ENCODE measurements around the gene ANKEF1. TPM values are rescaled to one million over a fixed set of nuclear protein-coding genes. Genes with fewer than 3 reads are reported as not detected.

ANKEF1 gene
- total RNA-seq, 2 experiments from 2014 or later = 1.1 to 6.4 TPM

DNA sequence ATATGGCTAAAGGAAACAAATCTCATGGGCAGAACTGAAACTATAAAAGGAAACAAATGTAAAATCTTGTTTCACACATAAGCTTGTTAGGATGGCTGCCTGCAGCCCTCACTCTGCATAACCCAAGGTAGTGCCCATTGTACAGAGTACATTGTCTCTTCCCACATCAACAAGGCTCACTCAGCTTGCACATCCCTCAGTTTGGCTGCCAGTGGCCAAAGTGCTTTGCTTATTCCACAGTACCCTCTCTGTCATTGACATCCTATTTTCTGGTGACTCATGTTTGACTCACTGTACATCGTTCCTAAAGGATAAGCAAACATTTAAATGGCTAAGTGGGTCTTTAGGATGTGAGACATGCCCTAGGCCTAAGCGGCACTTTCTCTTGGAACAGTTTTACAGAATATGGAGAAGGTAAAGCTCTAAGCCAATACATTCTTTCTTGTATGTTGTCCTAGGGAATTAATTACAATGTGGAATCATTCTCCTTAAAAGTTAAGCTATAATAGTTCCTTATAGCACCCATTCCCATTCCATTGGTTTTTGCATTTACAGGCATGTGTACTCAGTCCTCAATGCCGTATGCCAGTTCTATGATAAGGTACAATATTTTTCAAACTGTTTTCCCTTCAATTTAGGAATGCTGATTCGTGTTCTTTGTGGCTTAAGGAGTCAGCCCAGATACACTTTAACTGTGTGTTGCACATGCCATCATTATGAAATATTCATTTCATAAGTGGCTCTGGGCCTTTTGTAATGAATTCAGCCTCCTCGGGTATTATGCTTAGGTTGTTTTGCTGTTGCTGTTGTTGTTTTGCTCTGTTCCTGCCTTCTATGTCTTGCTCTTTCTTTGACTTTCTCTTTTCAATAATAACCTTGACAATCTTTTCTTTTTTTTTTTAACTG is 5.5 kb downstream of the ANKEF1 start:
- POLR2A ChIA-PET = no interaction called here
- intact Hi-C loops (cut with micrococcal nuclease; ENCODE audit: unreplicated experiment) = no loop called here
- TF ChIP-seq, protein P1, sequence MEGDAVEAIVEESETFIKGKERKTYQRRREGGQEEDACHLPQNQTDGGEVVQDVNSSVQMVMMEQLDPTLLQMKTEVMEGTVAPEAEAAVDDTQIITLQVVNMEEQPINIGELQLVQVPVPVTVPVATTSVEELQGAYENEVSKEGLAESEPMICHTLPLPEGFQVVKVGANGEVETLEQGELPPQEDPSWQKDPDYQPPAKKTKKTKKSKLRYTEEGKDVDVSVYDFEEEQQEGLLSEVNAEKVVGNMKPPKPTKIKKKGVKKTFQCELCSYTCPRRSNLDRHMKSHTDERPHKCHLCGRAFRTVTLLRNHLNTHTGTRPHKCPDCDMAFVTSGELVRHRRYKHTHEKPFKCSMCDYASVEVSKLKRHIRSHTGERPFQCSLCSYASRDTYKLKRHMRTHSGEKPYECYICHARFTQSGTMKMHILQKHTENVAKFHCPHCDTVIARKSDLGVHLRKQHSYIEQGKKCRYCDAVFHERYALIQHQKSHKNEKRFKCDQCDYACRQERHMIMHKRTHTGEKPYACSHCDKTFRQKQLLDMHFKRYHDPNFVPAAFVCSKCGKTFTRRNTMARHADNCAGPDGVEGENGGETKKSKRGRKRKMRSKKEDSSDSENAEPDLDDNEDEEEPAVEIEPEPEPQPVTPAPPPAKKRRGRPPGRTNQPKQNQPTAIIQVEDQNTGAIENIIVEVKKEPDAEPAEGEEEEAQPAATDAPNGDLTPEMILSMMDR (conservative IDR thresholded peaks at IDR 0.05; ENCODE audit: low read length) = no peak
- TF ChIP-seq EZH2phosphoT487 (IDR thresholded peaks at IDR 0.05; ENCODE audit: borderline replicate concordance, low read depth, low read length) = no peak
- Histone ChIP-seq H3K4me3 (ENCODE audit: low read depth, low read length, poor library complexity, severe bottlenecking) (no peak overlapping the region), H3K27ac (ENCODE audit: low read depth, low read length, poor library complexity, severe bottlenecking) (no peak overlapping the region), H3K4me1 (ENCODE audit: insufficient read depth, low read length, poor library complexity, severe bottlenecking) (no peaks in the 10 kb centered on the region), H3K79me2 (ENCODE audit: insufficient read depth, low read depth, low read length) (no peaks in the 10 kb centered on the region), H2AFZ (ENCODE audit: low read length) (no peak overlapping the region), H4K20me1 (ENCODE audit: insufficient read depth, low read length) (no peaks in the 10 kb centered on the region), H3K36me3 (ENCODE audit: insufficient read depth, low read length) (no peaks in the 10 kb centered on the region), H3K9me2 (ENCODE audit: insufficient read depth, low read length) (no peaks in the 10 kb centered on the region), H3K9me3 (ENCODE audit: low read length) (no peaks in the 10 kb centered on the region), H3K4me2 (ENCODE audit: low read length) (no peak overlapping the region)
- CTCF ChIA-PET (ENCODE audit: unreplicated experiment) = no interaction called here
- DNase-seq (ENCODE audit: low spot score) = no peak
- BruUV-seq (replicated peaks) = no TSS peak

- Histone ChIP-seq H3K4me2 (ENCODE audit: low read length) (no peak overlapping the region), H3K36me3 (ENCODE audit: insufficient read depth, low read length) (no peaks in the 10 kb centered on the region), H3K4me1 (ENCODE audit: insufficient read depth, low read length, poor library complexity, severe bottlenecking) (no peaks in the 10 kb centered on the region), H3K79me2 (ENCODE audit: insufficient read depth, low read depth, low read length) (no peaks in the 10 kb centered on the region), H3K4me3 (ENCODE audit: low read depth, low read length, poor library complexity, severe bottlenecking) (no peak overlapping the region), H3K9me3 (ENCODE audit: low read length) (no peaks in the 10 kb centered on the region), H2AFZ (ENCODE audit: low read length) (no peak overlapping the region), H3K9me2 (ENCODE audit: insufficient read depth, low read length) (no peaks in the 10 kb centered on the region), H3K27ac (ENCODE audit: low read depth, low read length, poor library complexity, severe bottlenecking) (no peak overlapping the region), H4K20me1 (ENCODE audit: insufficient read depth, low read length) (no peaks in the 10 kb centered on the region)
- intact Hi-C loops (cut with micrococcal nuclease; ENCODE audit: unreplicated experiment) = no loop called here
- POLR2A ChIA-PET = no interaction called here
- BruUV-seq (replicated peaks) = no TSS peak
- CTCF ChIA-PET (ENCODE audit: unreplicated experiment) = no interaction called here
- TF ChIP-seq, protein P1 (conservative IDR thresholded peaks at IDR 0.05; ENCODE audit: low read length) = no peak
- no peak for TF ChIP-seq EZH2phosphoT487 (IDR thresholded peaks at IDR 0.05; ENCODE audit: borderline replicate concordance, low read depth, low read length)
- DNase-seq (ENCODE audit: low spot score) = no peak
Measured at GRCh38 chr20:10042086-10042485, 7.3 kb downstream of the ANKEF1 start.

- Histone ChIP-seq H3K27ac (ENCODE audit: low read depth, low read length, poor library complexity, severe bottlenecking) (no peak overlapping the region), H3K4me1 (ENCODE audit: insufficient read depth, low read length, poor library complexity, severe bottlenecking) (no peaks in the 10 kb centered on the region), H4K20me1 (ENCODE audit: insufficient read depth, low read length) (no peaks in the 10 kb centered on the region), H3K79me2 (ENCODE audit: insufficient read depth, low read depth, low read length) (no peaks in the 10 kb centered on the region), H3K4me2 (ENCODE audit: low read length) (no peak overlapping the region), H3K36me3 (ENCODE audit: insufficient read depth, low read length) (no peaks in the 10 kb centered on the region), H3K9me3 (ENCODE audit: low read length) (no peaks in the 10 kb centered on the region), H3K9me2 (ENCODE audit: insufficient read depth, low read length) (no peaks in the 10 kb centered on the region), H2AFZ (ENCODE audit: low read length) (no peak overlapping the region), H3K4me3 (ENCODE audit: low read depth, low read length, poor library complexity, severe bottlenecking) (no peak overlapping the region)
- CTCF ChIA-PET (ENCODE audit: unreplicated experiment) = no interaction called here
- intact Hi-C loops (cut with micrococcal nuclease; ENCODE audit: unreplicated experiment) = no loop called here
- no TSS peak for BruUV-seq (replicated peaks)
- DNase-seq (ENCODE audit: low spot score) = no peak
- POLR2A ChIA-PET = interaction anchor here (0.9 to 1.4 kb wide), 2 partner anchors 9 to 13 kb away, joined by 3 read pairs; no protein-coding TSS in a partner anchor
- no peak for TF ChIP-seq EZH2phosphoT487 (IDR thresholded peaks at IDR 0.05; ENCODE audit: borderline replicate concordance, low read depth, low read length)
- TF ChIP-seq, protein P1 (conservative IDR thresholded peaks at IDR 0.05; ENCODE audit: low read length) = peak; percentile 32; the same call in 1 of the 2 replicates
Measured at GRCh38 chr20:10047427-10047826, 12.6 kb downstream of the ANKEF1 start.
